Small intestine (tissue), 7 donors: ENCODE data around the gene CACNA2D2. TPM values are rescaled to one million over a fixed set of nuclear protein-coding genes. Genes with fewer than 3 reads are reported as not detected.
A peak's percentile ranks its signal among the peaks of the same experiment; 100 is the strongest.

Experiments used
- DNase-seq, 2 donors: peaks; one replicate each; pipeline versions ENCODE4 v3.0.0 to v3.0.0-alpha.2; 2013
- FAIRE-seq: peaks from 2 replicates; lab custom pipeline; 2012; peaks lifted over from hg19 to GRCh38; lab: Jason Lieb, UNC
- H3K27ac ChIP-seq, 3 donors: one replicate each; pipeline ENCODE4 v1.5.1; 2013; ENCODE audit warnings: low read length in 2 of 3, mild to moderate bottlenecking in 2 of 3, control low read depth in 1 of 3, inconsistent platforms in 1 of 3, low read depth in 1 of 3, moderate library complexity in 1 of 3
- H3K27me3 ChIP-seq, 3 donors: one replicate each; pipeline ENCODE4 v1.6.1; 2013; ENCODE audit warnings: low read length in 3 of 3, inconsistent platforms in 1 of 3; ENCODE audit not compliant: control insufficient read depth in 3 of 3, insufficient read depth in 3 of 3
- H3K36me3 ChIP-seq, 3 donors: one replicate each; pipeline ENCODE4 v1.6.1; 2013; ENCODE audit warnings: low read length in 3 of 3, inconsistent platforms in 1 of 3, low read depth in 1 of 3, mild to moderate bottlenecking in 1 of 3, moderate library complexity in 1 of 3; ENCODE audit not compliant: control insufficient read depth in 3 of 3, insufficient read depth in 2 of 3
- H3K4me1 ChIP-seq, 3 donors: one replicate each; pipeline ENCODE4 v1.6.1; 2013; ENCODE audit warnings: low read length in 2 of 3, inconsistent platforms in 1 of 3, low read depth in 1 of 3, mild to moderate bottlenecking in 1 of 3, moderate library complexity in 1 of 3; ENCODE audit not compliant: control insufficient read depth in 3 of 3, insufficient read depth in 2 of 3
- H3K4me3 ChIP-seq, 3 donors: one replicate each; pipeline ENCODE4 v1.5.1; 2013; ENCODE audit warnings: low read length in 3 of 3, control low read depth in 1 of 3, inconsistent platforms in 1 of 3, low read depth in 1 of 3, mild to moderate bottlenecking in 1 of 3, moderate library complexity in 1 of 3
- H3K9me3 ChIP-seq, 2 donors: one replicate each; pipeline ENCODE4 v1.6.1; 2013; ENCODE audit warnings: low read depth in 1 of 2, low read length in 1 of 2; ENCODE audit not compliant: control insufficient read depth in 2 of 2, insufficient read depth in 1 of 2
- whole genome bisulfite sequencing, 3 donors: extraction: QIAGEN DNeasy Blood & Tissue Kit; methylation state at CpG; one replicate each; pipeline ENCODE4 v1.1.7; 2013; 5-methylcytosine and 5-hydroxymethylcytosine counted together
- polyA plus RNA-seq, 4 donors: library from polyadenylated mRNA; stranded (reverse) in 3 of 4; unstranded in 1 of 4; fragments of 200-250 nt in 3 of 4; fragments of 120-200 nt in 1 of 4; gene quantifications; one replicate each; pipeline versions ENCODE4 v1.2.1 to v1.2.3, GENCODE V29; 2013
- donor health status: healthy with polysubstance abuse.
- donor health status: control.
- donor health status: control.
- donor health status: Bipolar disorder and iron deficiency.
- donor health status: healthy.

CACNA2D2 gene
- polyA plus RNA-seq, 4 donors, result 0.22 to 5.3 (median 0.89) TPM

DNA sequence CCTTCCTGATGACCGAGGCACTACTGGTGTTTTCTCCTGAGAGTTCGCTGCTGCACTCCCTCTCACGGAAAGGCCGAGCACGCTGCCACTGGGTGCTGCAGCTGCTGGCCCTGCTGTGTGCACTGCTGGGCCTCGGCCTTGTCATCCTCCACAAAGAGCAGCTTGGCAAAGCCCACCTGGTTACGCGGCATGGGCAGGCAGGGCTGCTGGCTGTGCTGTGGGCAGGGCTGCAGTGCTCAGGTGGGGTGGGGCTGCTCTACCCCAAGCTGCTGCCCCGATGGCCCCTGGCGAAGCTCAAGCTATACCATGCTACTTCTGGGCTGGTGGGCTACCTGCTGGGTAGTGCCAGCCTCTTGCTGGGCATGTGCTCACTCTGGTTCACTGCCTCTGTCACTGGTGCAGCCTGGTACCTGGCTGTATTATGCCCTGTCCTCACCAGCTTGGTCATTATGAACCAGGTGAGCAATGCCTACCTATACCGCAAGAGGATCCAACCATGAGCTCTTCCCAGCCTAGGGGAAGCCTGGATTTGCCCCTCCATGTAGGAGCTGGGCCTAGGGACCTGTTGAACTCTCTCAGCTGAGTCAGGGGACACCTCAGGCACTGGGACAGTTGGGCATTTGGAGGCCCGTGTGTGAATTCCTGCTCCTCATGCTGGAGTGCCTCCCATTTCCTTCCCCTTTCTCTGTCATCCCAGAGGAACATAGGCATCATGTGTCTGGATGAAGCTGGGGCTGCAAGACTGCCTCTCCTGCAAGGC, 150.0 kb downstream of the CACNA2D2 start:
- peaks cover 9 to 78% (median 11%) of the 10 kb centered on the region in 3 donors for H3K36me3 ChIP-seq
- no peak overlapping the region for H3K4me3 ChIP-seq
- H3K27ac ChIP-seq, result peak overlapping the region in 1 of 3 donors; percentile 4
- 87 to 92% (median 92%) methylated on average over 12 of the region's 12 CpGs for WGBS, 3 donors
- no peak for FAIRE-seq
- no peaks in the 10 kb centered on the region for H3K27me3 ChIP-seq
- H3K4me1 ChIP-seq, result peaks cover 12 to 53% (median 28%) of the 10 kb centered on the region in 3 donors
- H3K9me3 ChIP-seq, result no peaks in the 10 kb centered on the region
- DNase-seq, result no peak

DNA sequence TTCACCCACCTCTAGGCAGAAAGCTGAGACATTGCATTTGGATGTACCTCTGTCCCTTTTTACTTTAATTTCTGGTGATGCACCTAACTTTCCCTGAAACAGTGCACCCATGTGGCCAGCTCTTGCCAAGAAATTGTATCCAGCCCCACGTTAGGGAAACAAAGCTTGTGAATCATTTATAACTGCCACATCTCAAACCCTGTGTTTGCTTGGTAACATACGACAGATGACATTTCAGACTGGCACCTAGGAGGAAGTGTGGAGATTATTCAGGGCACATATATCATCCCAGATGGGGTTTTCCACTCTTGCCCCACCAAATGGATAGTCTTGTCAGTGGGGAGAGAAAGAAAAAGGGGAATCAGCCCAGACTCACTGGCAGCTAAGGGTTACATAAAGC, 150.7 kb downstream of the CACNA2D2 start:
- Histone ChIP-seq H3K27me3 (no peaks in the 10 kb centered on the region), H3K27ac (peak overlapping the region in 1 of 3 donors; percentile 4), H3K36me3 (peaks cover 9 to 78% (median 12%) of the 10 kb centered on the region in 3 donors), H3K9me3 (no peaks in the 10 kb centered on the region), H3K4me1 (peaks cover 12 to 46% (median 21%) of the 10 kb centered on the region in 3 donors), H3K4me3 (no peak overlapping the region)
- FAIRE-seq (no peak), DNase-seq (peak in 1 of 2 donors; percentile 51)
- whole genome bisulfite sequencing, 3 donors, result 9 to 30% (median 26%) methylated on average over 2 of the region's 2 CpGs

DNA sequence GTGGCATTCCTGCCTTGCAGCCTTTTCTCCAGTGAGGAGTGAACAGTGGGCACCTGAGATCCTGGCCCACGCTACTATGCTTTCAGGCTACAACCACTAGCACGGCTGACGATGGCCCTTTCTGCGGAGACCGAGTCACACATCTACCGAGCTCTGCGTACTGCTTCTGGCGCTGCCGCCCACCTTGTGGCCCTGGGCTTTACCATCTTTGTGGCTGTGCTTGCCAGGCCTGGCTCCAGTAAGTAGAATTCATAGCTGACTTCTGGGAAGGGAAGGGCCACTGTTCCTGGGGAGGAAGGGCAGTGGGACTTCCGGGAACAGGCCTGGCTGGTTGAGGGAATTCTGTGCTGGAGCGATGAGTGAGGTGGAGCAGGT, 152.1 kb downstream of the CACNA2D2 start:
- DNase-seq (no peak), FAIRE-seq (no peak)
- peaks cover 9 to 69% (median 12%) of the 10 kb centered on the region in 3 donors for H3K36me3 ChIP-seq
- peak overlapping the region; percentile 24 to 92 (median 55) for H3K4me3 ChIP-seq
- H3K27ac ChIP-seq, result peak overlapping the region in 1 of 3 donors; percentile 97
- WGBS, 3 donors, result 45 to 52% (median 49%) methylated on average over 11 of the region's 11 CpGs
- peaks cover 9 to 32% (median 10%) of the 10 kb centered on the region in 3 donors for H3K4me1 ChIP-seq
- no peaks in the 10 kb centered on the region for H3K27me3 ChIP-seq
- no peaks in the 10 kb centered on the region for H3K9me3 ChIP-seq

DNA sequence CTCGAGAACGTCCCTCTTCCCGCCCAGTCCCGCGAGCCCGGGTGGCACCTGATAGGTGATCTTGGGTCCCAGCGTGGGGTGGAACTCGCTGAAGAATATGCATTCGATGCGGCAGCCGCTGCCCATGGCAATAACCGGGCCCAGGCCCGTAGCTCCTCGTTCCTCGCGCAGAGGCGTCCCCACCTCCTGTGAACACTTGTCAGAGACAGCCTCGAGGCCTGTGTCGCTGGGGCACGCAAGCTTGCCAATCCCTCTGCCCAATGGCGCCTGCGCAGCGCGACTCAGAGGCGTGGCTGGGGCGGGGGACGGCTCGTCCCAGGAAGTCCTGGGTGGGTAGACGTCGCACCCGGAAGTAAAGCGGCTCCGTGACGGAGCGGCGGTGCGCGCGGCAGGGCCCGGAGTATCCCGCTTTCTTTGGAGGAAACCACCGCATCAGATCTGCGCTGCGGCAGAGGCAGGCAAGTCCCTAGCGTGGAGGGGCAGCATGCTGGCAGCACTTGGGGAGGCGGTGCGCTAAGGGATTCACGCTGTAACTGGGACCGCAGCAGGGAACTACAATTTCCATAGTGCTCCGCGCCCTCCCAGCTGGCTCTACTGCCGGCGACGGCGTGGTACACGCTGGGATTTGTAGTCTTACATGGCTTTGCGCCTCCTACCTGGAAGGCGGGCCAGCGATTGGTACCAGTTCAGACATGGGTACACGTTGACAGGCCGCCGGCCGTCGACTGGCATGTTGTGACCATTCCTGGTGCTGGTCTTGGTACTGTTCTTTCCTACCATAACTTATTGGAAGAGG, 152.7 kb downstream of the CACNA2D2 start, which contains the start of the genes CYB561D2 and NPRL2:
Gene CYB561D2 (plus strand): TSS at position 336 of the 796 bp plus-strand sequence. CDS start 572 bp downstream, outside the sequence.
Gene NPRL2 (minus strand): TSS at position 249 of the 796 bp plus-strand sequence. CDS start 123 bp downstream, at position 126.
- Histone ChIP-seq H3K4me3 (peak within 1 kb of the TSS; percentile 34 to 92 (median 55)), H3K27ac (peak within 1 kb of the TSS; percentile 79 to 97 (median 92)), H3K36me3 (peaks cover 9 to 63% (median 12%) of the 10 kb centered on the region in 3 donors), H3K9me3 (no peaks in the 10 kb centered on the region), H3K4me1 (peaks cover 5 to 28% (median 10%) of the 10 kb centered on the region in 3 donors), H3K27me3 (no peaks in the 10 kb centered on the region)
- WGBS, 3 donors, result 0% methylated on average over 61 to 64 of the region's 64 CpGs
- peak; percentile 97 to 99 for DNase-seq
- FAIRE-seq, result no peak

DNA sequence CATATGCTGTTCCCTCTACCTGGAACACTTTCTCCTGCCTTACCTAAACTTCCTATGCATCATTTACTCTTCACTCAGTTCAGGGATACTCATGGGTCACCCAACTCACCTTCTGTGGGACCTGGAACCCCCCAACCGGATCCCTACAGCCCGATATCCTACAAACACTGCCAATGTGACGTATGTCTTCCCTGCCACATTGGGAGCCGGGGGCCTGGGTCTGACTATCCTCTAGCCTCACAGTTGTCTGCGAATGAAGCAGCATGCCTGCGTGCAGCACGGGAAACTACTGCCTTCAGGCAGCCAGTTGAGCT, 153.3 kb downstream of the CACNA2D2 start:
- H3K4me1 ChIP-seq, result peaks cover 2 to 28% (median 10%) of the 10 kb centered on the region in 3 donors
- H3K27me3 ChIP-seq, result no peaks in the 10 kb centered on the region
- H3K9me3 ChIP-seq, result no peaks in the 10 kb centered on the region
- DNase-seq (no peak), FAIRE-seq (no peak)
- H3K4me3 ChIP-seq, result peak overlapping the region in 2 of 3 donors; percentile 55 to 92
- H3K36me3 ChIP-seq, result peaks cover 9 to 58% (median 11%) of the 10 kb centered on the region in 3 donors
- 14 to 28% (median 20%) methylated on average over 7 of the region's 7 CpGs for WGBS, 3 donors
- H3K27ac ChIP-seq, result peak overlapping the region; percentile 79 to 97 (median 92)

DNA sequence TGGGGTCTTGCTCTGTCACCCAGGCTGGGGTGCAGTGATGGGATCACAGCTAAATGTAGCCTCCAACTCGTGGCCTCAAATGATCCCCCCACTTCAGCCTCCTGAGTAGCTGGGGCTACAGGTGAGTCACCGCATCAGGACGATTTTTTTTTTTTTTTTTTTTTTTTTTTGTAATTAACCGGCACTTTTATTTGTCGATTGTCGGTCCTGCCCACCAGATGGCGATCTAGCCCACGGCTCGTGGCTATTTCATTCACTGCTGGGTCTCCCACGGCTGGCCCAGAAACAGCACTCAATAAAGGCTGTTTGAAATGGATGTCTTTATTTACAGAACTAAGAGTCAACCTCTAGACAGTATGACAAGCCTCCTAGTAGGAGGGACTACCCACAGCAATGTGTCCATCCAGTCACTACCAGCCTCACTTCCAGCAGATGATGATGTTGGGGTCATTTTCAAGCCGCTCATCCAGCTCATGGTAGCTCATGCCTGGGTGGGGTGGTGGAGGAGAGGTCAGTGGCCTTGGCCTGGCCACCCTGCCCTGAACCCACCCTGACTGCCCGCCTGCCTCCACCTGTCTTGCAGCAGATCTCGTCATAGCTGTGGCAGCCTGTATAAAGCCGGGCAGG, 156.1 kb downstream of the CACNA2D2 start:
- no peak overlapping the region for H3K27ac ChIP-seq
- FAIRE-seq, result no peak
- peak; percentile 73 to 83 for DNase-seq
- peaks cover 2 to 29% (median 10%) of the 10 kb centered on the region in 3 donors for H3K4me1 ChIP-seq
- 26 to 27% (median 27%) methylated on average over 14 of the region's 14 CpGs for WGBS, 3 donors
- no peak overlapping the region for H3K4me3 ChIP-seq
- H3K9me3 ChIP-seq, result no peaks in the 10 kb centered on the region
- no peaks in the 10 kb centered on the region for H3K27me3 ChIP-seq
- H3K36me3 ChIP-seq, result peaks cover 0 to 40% (median 2%) of the 10 kb centered on the region in 3 donors

DNA sequence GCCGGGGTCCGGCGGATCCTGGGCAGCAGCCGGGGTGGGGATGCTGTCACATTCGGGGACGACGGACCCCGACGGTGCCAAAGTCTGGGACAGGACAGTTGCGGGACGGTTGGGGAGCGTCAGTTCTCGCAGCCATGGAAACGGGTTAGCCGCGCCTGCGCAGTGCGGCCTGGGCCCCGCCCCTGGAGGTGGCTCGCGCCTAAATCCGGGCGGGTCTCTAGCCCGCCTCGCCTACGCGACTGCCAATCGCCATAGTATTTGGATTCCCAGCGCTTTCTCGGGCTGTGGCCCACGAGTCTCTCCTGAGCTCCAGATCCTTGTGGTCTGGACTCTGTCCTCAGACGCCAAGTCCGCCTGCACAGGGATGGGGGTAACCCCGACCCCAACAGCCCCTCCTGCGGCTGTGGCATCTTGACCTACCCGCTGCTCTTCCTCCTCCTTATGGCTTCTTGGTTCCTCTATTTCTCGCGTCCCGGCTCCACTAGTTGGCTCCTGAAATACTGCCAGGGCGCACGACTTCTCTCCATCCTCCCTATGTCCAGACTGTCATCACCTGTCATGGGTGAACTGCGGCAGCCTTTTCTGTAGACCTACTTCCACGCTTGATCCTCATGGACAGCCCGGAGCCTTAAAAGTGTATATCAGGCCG, 157.7 kb downstream of the CACNA2D2 start, which contains the start of gene ZMYND10:
Gene ZMYND10 (minus strand): TSS at position 147 of the 649 bp plus-strand sequence. CDS start 153 bp downstream, outside the sequence.
- FAIRE-seq (no peak), DNase-seq (peak; percentile 40 to 57)
- H3K4me1 ChIP-seq, result peaks cover 2 to 27% (median 10%) of the 10 kb centered on the region in 3 donors
- WGBS, 3 donors, result 7 to 11% (median 9%) methylated on average over 43 to 45 of the region's 45 CpGs
- H3K27ac ChIP-seq, result no peak within 1 kb of the TSS
- H3K9me3 ChIP-seq, result no peaks in the 10 kb centered on the region
- H3K4me3 ChIP-seq, result peak within 1 kb of the TSS in 1 of 3 donors; percentile 22
- peaks cover 0 to 13% (median 0%) of the 10 kb centered on the region in 3 donors for H3K27me3 ChIP-seq
- H3K36me3 ChIP-seq, result peaks cover 0 to 31% (median 2%) of the 10 kb centered on the region in 3 donors
